HG03196 (cell line): ENCODE measurements around the gene KRT7.

ENCODE experiments used
- ATAC-seq: cut with Tn5 transposase; IDR thresholded peaks from one replicate; pipeline ENCODE4 v1.9.1; 2021; ENCODE audit not compliant: unreplicated experiment

The KRT7 gene

GRCh38 chr12:52211716-52212585 is 21.1 kb upstream of the KRT7 start:
- ATAC-seq = no peak

GRCh38 chr12:52212701-52213563 is 20.1 kb upstream of the KRT7 start:
- no peak for ATAC-seq

- ATAC-seq = no peak
Observed at GRCh38 chr12:52213564-52214420, 19.3 kb upstream of the KRT7 start.

GRCh38 chr12:52214421-52214802 is 18.6 kb upstream of the KRT7 start:
- ATAC-seq = no peak

- ATAC-seq = no peak
Observed at GRCh38 chr12:52215587-52216031, 17.4 kb upstream of the KRT7 start.

GRCh38 chr12:52216100-52216499 is 16.9 kb upstream of the KRT7 start:
- no peak for ATAC-seq

- ATAC-seq = no peak
Observed at GRCh38 chr12:52216807-52217206, 16.2 kb upstream of the KRT7 start.

- no peak for ATAC-seq
Observed at GRCh38 chr12:52217223-52217622, 15.8 kb upstream of the KRT7 start.

GRCh38 chr12:52218001-52218400 is 15.0 kb upstream of the KRT7 start:
- no peak for ATAC-seq

- no peak for ATAC-seq
Observed at GRCh38 chr12:52220477-52220876, 12.6 kb upstream of the KRT7 start.

- ATAC-seq = no peak
Observed at GRCh38 chr12:52221070-52221781, 11.8 kb upstream of the KRT7 start.

- ATAC-seq = peak; percentile 68
Observed at GRCh38 chr12:52221912-52222457, 11.1 kb upstream of the KRT7 start.

GRCh38 chr12:52222692-52223091 is 10.4 kb upstream of the KRT7 start:
- no peak for ATAC-seq

- ATAC-seq = no peak
Observed at GRCh38 chr12:52223406-52224039, 9.5 kb upstream of the KRT7 start.

- no peak for ATAC-seq
Observed at GRCh38 chr12:52224151-52224550, 8.9 kb upstream of the KRT7 start.

- no peak for ATAC-seq
Observed at GRCh38 chr12:52225752-52226151, 7.3 kb upstream of the KRT7 start.

GRCh38 chr12:52226446-52226845 is 6.6 kb upstream of the KRT7 start:
- no peak for ATAC-seq

- ATAC-seq = no peak
Observed at GRCh38 chr12:52227606-52228166, 5.4 kb upstream of the KRT7 start.

GRCh38 chr12:52228366-52228765 is 4.7 kb upstream of the KRT7 start:
- ATAC-seq = no peak
